Duodenal mucosa (tissue), 2 donors: ENCODE measurements around the gene PLSCR5.

ENCODE experiments used
- H3K27ac ChIP-seq: one replicate; pipeline ENCODE4 v1.7.0; 2013; ENCODE audit warnings: low read depth, low read length
- H3K27me3 ChIP-seq, 2 donors: one replicate each; pipeline ENCODE4 v1.7.0; 2013; ENCODE audit warnings: low read length in 2 of 2, control low read depth in 1 of 2; ENCODE audit not compliant: insufficient read depth in 2 of 2, control insufficient read depth in 1 of 2
- H3K36me3 ChIP-seq, 2 donors: one replicate each; pipeline ENCODE4 v1.7.0; 2013; ENCODE audit warnings: low read length in 2 of 2, control low read depth in 1 of 2; ENCODE audit not compliant: insufficient read depth in 2 of 2, control insufficient read depth in 1 of 2
- H3K4me1 ChIP-seq, 2 donors: one replicate each; pipeline ENCODE4 v1.7.0; 2013; ENCODE audit warnings: low read length in 2 of 2, control low read depth in 1 of 2; ENCODE audit not compliant: insufficient read depth in 2 of 2, control insufficient read depth in 1 of 2
- H3K4me3 ChIP-seq, 2 donors: one replicate each; pipeline ENCODE4 v1.7.0; 2013; ENCODE audit warnings: low read length in 2 of 2, low read depth in 1 of 2
- H3K9ac ChIP-seq, 2 donors: one replicate each; pipeline ENCODE4 v1.7.0; 2013; ENCODE audit warnings: low read length in 2 of 2, low read depth in 1 of 2
- H3K9me3 ChIP-seq, 2 donors: one replicate each; pipeline ENCODE4 v1.7.0; 2013; ENCODE audit warnings: low read length in 2 of 2, control low read depth in 1 of 2; ENCODE audit not compliant: control insufficient read depth in 1 of 2

The PLSCR5 gene

GRCh38 chr3:146589899-146590508 is 15.1 kb downstream of the PLSCR5 start:
- Histone ChIP-seq H3K4me3 (no peak overlapping the region), H3K9ac (no peak overlapping the region), H3K4me1 (no peaks in the 10 kb centered on the region), H3K9me3 (no peaks in the 10 kb centered on the region), H3K36me3 (no peaks in the 10 kb centered on the region), H3K27me3 (no peaks in the 10 kb centered on the region), H3K27ac (no peak overlapping the region)

- Histone ChIP-seq H3K4me1 (peaks cover 0 to 4% of the 10 kb centered on the region in 2 donors), H3K4me3 (no peak overlapping the region), H3K36me3 (no peaks in the 10 kb centered on the region)
Observed at GRCh38 chr3:146585156-146585555, 20.0 kb downstream of the PLSCR5 start.

GRCh38 chr3:146581951-146582467 is 23.1 kb downstream of the PLSCR5 start:
- Histone ChIP-seq H3K27me3 (no peaks in the 10 kb centered on the region), H3K4me3 (no peak overlapping the region), H3K9me3 (peaks cover 0 to 3% of the 10 kb centered on the region in 2 donors), H3K27ac (no peak overlapping the region), H3K36me3 (no peaks in the 10 kb centered on the region), H3K9ac (no peak overlapping the region), H3K4me1 (peaks cover 0 to 4% of the 10 kb centered on the region in 2 donors)

More at GRCh38 chr3:146585156-146585555, 20.0 kb downstream of the PLSCR5 start:
- Histone ChIP-seq H3K27ac (no peak overlapping the region), H3K9me3 (peaks cover 0 to 3% of the 10 kb centered on the region in 2 donors), H3K27me3 (no peaks in the 10 kb centered on the region), H3K9ac (no peak overlapping the region)

- H3K27me3 ChIP-seq, result no peaks in the 10 kb centered on the region
- no peak overlapping the region for H3K9ac ChIP-seq
- no peak overlapping the region for H3K27ac ChIP-seq
- peaks cover 0 to 4% of the 10 kb centered on the region in 2 donors for H3K4me1 ChIP-seq
- no peak overlapping the region for H3K4me3 ChIP-seq
- peaks cover 0 to 3% of the 10 kb centered on the region in 2 donors for H3K9me3 ChIP-seq
- H3K36me3 ChIP-seq, result no peaks in the 10 kb centered on the region
Observed at GRCh38 chr3:146581080-146581601, 24.0 kb downstream of the PLSCR5 start.

GRCh38 chr3:146577662-146578061 is 27.5 kb downstream of the PLSCR5 start:
- Histone ChIP-seq H3K27me3 (no peaks in the 10 kb centered on the region), H3K36me3 (no peaks in the 10 kb centered on the region), H3K27ac (no peak overlapping the region), H3K4me3 (no peak overlapping the region), H3K9me3 (peaks cover 0 to under 1% of the 10 kb centered on the region in 2 donors), H3K4me1 (peaks cover 0 to 4% of the 10 kb centered on the region in 2 donors), H3K9ac (no peak overlapping the region)

GRCh38 chr3:146575636-146576035 is 29.5 kb downstream of the PLSCR5 start:
- no peak overlapping the region for H3K9ac ChIP-seq

GRCh38 chr3:146574173-146574572 is 31.0 kb downstream of the PLSCR5 start:
- Histone ChIP-seq H3K36me3 (no peaks in the 10 kb centered on the region), H3K9ac (no peak overlapping the region), H3K27ac (no peak overlapping the region), H3K4me1 (no peaks in the 10 kb centered on the region), H3K27me3 (no peaks in the 10 kb centered on the region), H3K9me3 (no peaks in the 10 kb centered on the region), H3K4me3 (no peak overlapping the region)

More at GRCh38 chr3:146575636-146576035, 29.5 kb downstream of the PLSCR5 start:
- Histone ChIP-seq H3K4me3 (no peak overlapping the region), H3K9me3 (no peaks in the 10 kb centered on the region), H3K36me3 (no peaks in the 10 kb centered on the region), H3K27ac (no peak overlapping the region), H3K4me1 (no peaks in the 10 kb centered on the region), H3K27me3 (no peaks in the 10 kb centered on the region)

GRCh38 chr3:146569314-146569713 is 35.8 kb downstream of the PLSCR5 start:
- H3K4me3 ChIP-seq, result no peak overlapping the region

GRCh38 chr3:146566138-146566537 is 39.0 kb downstream of the PLSCR5 start:
- Histone ChIP-seq H3K36me3 (no peaks in the 10 kb centered on the region), H3K27ac (no peak overlapping the region), H3K9me3 (no peaks in the 10 kb centered on the region), H3K27me3 (no peaks in the 10 kb centered on the region), H3K9ac (no peak overlapping the region), H3K4me1 (no peaks in the 10 kb centered on the region), H3K4me3 (no peak overlapping the region)

More at GRCh38 chr3:146569314-146569713, 35.8 kb downstream of the PLSCR5 start:
- no peaks in the 10 kb centered on the region for H3K36me3 ChIP-seq
- no peaks in the 10 kb centered on the region for H3K27me3 ChIP-seq
- H3K9ac ChIP-seq, result no peak overlapping the region
- no peaks in the 10 kb centered on the region for H3K9me3 ChIP-seq
- no peak overlapping the region for H3K27ac ChIP-seq
- no peaks in the 10 kb centered on the region for H3K4me1 ChIP-seq

- Histone ChIP-seq H3K36me3 (no peaks in the 10 kb centered on the region), H3K4me1 (no peaks in the 10 kb centered on the region), H3K9ac (no peak overlapping the region), H3K27ac (no peak overlapping the region), H3K27me3 (no peaks in the 10 kb centered on the region), H3K9me3 (no peaks in the 10 kb centered on the region), H3K4me3 (no peak overlapping the region)
Observed at GRCh38 chr3:146561879-146562278, 43.3 kb downstream of the PLSCR5 start.
